ENCODE measurements around the gene SPTBN1.

DNA sequence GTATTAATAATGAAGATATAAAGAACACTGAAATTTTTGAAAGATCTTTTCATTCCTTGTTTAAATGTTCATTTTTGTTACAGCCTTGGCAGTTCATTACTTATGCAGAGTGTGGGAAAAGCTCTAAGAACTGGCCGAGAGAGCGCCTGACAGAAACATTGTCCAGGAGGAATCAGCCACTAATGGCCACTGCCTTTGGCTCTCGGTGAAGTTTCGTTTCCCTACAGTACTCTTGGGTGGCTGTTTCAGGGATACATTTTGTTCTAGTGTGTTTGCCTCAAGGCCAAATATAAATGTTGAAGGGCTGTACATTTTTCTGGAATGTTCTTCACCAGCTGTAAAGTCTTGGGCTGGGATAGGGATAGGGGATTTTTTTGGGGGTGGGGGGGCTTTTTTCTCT, 10.7 kb downstream of the SPTBN1 start:
- TF ChIP-seq, protein P1, sequence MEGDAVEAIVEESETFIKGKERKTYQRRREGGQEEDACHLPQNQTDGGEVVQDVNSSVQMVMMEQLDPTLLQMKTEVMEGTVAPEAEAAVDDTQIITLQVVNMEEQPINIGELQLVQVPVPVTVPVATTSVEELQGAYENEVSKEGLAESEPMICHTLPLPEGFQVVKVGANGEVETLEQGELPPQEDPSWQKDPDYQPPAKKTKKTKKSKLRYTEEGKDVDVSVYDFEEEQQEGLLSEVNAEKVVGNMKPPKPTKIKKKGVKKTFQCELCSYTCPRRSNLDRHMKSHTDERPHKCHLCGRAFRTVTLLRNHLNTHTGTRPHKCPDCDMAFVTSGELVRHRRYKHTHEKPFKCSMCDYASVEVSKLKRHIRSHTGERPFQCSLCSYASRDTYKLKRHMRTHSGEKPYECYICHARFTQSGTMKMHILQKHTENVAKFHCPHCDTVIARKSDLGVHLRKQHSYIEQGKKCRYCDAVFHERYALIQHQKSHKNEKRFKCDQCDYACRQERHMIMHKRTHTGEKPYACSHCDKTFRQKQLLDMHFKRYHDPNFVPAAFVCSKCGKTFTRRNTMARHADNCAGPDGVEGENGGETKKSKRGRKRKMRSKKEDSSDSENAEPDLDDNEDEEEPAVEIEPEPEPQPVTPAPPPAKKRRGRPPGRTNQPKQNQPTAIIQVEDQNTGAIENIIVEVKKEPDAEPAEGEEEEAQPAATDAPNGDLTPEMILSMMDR (conservative IDR thresholded peaks at IDR 0.05; ENCODE audit: low read length), result no peak
- no peak for TF ChIP-seq EZH2phosphoT487 (IDR thresholded peaks at IDR 0.05; ENCODE audit: borderline replicate concordance)
